DND-41 (cell line): ENCODE results near the gene TINAGL1.

Experiments
- ATAC-seq: fragments of 200-7000 bp; cut with Tn5 transposase; 3 replicates; pipeline ENCODE4 v1.9.1; 2021; ENCODE audit warnings: low read depth; ENCODE audit not compliant: insufficient read depth
- DNase-seq: peaks from one replicate; pipeline ENCODE4 v3.0.0-alpha.2; 2020
- H2AFZ ChIP-seq: 2 replicates; pipeline ENCODE4 v1.6.0; 2012; ENCODE audit warnings: low read depth, low read length
- H3K27ac ChIP-seq: 2 replicates; pipeline ENCODE4 v1.5.1; 2012; ENCODE audit warnings: low read length, inconsistent platforms
- H3K27me3 ChIP-seq: fragments of 200-600 bp; sonication (generic); 2 replicates; pipeline ENCODE4 v1.6.0; 2012; ENCODE audit warnings: low read length, mild to moderate bottlenecking, inconsistent platforms; ENCODE audit not compliant: insufficient read depth, poor library complexity
- H3K36me3 ChIP-seq: 2 replicates; pipeline ENCODE4 v1.5.1; 2012; ENCODE audit warnings: low read length, inconsistent platforms; ENCODE audit not compliant: insufficient read depth
- H3K4me1 ChIP-seq: 2 replicates; pipeline ENCODE4 v1.5.1; 2012; ENCODE audit warnings: mild to moderate bottlenecking, low read length; ENCODE audit not compliant: insufficient read depth
- H3K4me2 ChIP-seq: 2 replicates; pipeline ENCODE4 v1.6.0; 2012; ENCODE audit warnings: mild to moderate bottlenecking, moderate library complexity, low read length, inconsistent platforms; ENCODE audit not compliant: insufficient read depth
- H3K4me3 ChIP-seq, 2 experiments: fragments of 200-600 bp in 1 of 2; shearing (Covaris generic) in 1 of 2; 2 replicates each; pipeline ENCODE4 v1.5.1; 2012 to 2016; ENCODE audit warnings: inconsistent platforms in 2 of 2, low read length in 2 of 2, mild to moderate bottlenecking in 2 of 2, low read depth in 1 of 2, moderate library complexity in 1 of 2
- H3K79me2 ChIP-seq: 2 replicates; pipeline ENCODE4 v1.6.0; 2012; ENCODE audit warnings: low read length, inconsistent platforms; ENCODE audit not compliant: insufficient read depth
- H3K9ac ChIP-seq: 2 replicates; pipeline ENCODE4 v1.6.0; 2012; ENCODE audit warnings: low read depth, mild to moderate bottlenecking, inconsistent platforms, low read length, moderate library complexity
- H3K9me3 ChIP-seq: 2 replicates; pipeline ENCODE4 v1.5.1; 2012; ENCODE audit warnings: low read length, moderate library complexity, mild to moderate bottlenecking, inconsistent platforms; ENCODE audit not compliant: insufficient read depth, severe bottlenecking
- H4K20me1 ChIP-seq: 2 replicates; pipeline ENCODE4 v1.6.0; 2012; ENCODE audit warnings: low read length; ENCODE audit not compliant: insufficient read depth
- EZH2 ChIP-seq: IDR thresholded peaks from 3 replicates; pipeline ENCODE4 v1.6.1; 2012; ENCODE audit warnings: borderline replicate concordance, low read depth, mild to moderate bottlenecking, moderate library complexity, low read length, inconsistent platforms; ENCODE audit not compliant: severe bottlenecking
- TF ChIP-seq, protein P1 (sequence below): IDR thresholded peaks from 2 replicates; pipeline ENCODE4 v1.5.1; 2012; ENCODE audit warnings: borderline replicate concordance, low read length, moderate library complexity, mild to moderate bottlenecking; ENCODE audit not compliant: poor library complexity, severe bottlenecking; ENCODE audit errors: extremely low read depth

The TINAGL1 gene

GRCh38 chr1:31574749-31575368 lies 1.5 kb upstream of the TINAGL1 start:
- Histone ChIP-seq H3K27ac (no peak overlapping the region), H3K4me1 (no peaks in the 10 kb centered on the region), H3K9me3 (no peaks in the 10 kb centered on the region), H3K79me2 (no peaks in the 10 kb centered on the region), H3K9ac (no peak overlapping the region), H3K27me3 (no peaks in the 10 kb centered on the region), H3K36me3 (no peaks in the 10 kb centered on the region), H2AFZ (no peak overlapping the region), H3K4me3 (no peak overlapping the region), H3K4me2 (no peak overlapping the region), H4K20me1 (no peaks in the 10 kb centered on the region)
- no peak for ATAC-seq
- DNase-seq = no peak
- TF ChIP-seq, protein P1, sequence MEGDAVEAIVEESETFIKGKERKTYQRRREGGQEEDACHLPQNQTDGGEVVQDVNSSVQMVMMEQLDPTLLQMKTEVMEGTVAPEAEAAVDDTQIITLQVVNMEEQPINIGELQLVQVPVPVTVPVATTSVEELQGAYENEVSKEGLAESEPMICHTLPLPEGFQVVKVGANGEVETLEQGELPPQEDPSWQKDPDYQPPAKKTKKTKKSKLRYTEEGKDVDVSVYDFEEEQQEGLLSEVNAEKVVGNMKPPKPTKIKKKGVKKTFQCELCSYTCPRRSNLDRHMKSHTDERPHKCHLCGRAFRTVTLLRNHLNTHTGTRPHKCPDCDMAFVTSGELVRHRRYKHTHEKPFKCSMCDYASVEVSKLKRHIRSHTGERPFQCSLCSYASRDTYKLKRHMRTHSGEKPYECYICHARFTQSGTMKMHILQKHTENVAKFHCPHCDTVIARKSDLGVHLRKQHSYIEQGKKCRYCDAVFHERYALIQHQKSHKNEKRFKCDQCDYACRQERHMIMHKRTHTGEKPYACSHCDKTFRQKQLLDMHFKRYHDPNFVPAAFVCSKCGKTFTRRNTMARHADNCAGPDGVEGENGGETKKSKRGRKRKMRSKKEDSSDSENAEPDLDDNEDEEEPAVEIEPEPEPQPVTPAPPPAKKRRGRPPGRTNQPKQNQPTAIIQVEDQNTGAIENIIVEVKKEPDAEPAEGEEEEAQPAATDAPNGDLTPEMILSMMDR = no peak

- Histone ChIP-seq H3K4me1 (no peaks in the 10 kb centered on the region), H2AFZ (no peak overlapping the region), H3K36me3 (no peaks in the 10 kb centered on the region), H3K4me2 (no peak overlapping the region), H3K27ac (no peak overlapping the region), H3K9ac (no peak overlapping the region), H3K27me3 (no peaks in the 10 kb centered on the region), H3K4me3 (no peak overlapping the region), H3K9me3 (no peaks in the 10 kb centered on the region), H4K20me1 (no peaks in the 10 kb centered on the region), H3K79me2 (no peaks in the 10 kb centered on the region)
- TF ChIP-seq, protein P1 = no peak
- no peak for TF ChIP-seq EZH2
- DNase-seq = no peak
- ATAC-seq = no peak
These were observed 760 bp upstream of the TINAGL1 start for GRCh38 chr1:31575369-31576140.

DNA sequence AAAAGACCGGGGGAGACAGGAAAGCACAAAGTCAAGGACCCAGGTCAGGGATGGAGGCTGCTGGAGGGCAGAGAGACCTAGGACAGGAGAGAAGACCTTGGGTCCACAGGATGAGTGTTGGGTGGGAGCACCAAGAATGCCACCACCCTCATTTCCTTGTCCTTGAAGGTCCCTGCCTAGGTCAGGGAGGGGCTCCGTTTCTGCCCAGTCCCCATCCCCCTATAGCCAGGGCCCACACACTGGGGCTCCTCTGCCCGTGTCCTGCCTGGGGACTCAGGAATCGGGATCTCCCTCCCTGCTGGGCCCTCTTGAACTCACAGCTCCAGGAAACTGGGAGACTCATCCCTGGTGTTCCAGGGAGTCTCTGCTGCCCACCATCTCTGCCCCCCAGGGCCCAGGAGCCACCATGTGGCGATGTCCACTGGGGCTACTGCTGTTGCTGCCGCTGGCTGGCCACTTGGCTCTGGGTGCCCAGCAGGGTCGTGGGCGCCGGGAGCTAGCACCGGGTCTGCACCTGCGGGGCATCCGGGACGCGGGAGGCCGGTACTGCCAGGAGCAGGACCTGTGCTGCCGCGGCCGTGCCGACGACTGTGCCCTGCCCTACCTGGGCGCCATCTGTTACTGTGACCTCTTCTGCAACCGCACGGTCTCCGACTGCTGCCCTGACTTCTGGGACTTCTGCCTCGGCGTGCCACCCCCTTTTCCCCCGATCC lies 584 bp downstream of the TINAGL1 start:
- Histone ChIP-seq H3K4me1 (no peaks in the 10 kb centered on the region), H3K36me3 (no peaks in the 10 kb centered on the region), H2AFZ (no peak overlapping the region), H4K20me1 (no peaks in the 10 kb centered on the region), H3K27ac (no peak overlapping the region), H3K9ac (no peak overlapping the region), H3K79me2 (no peaks in the 10 kb centered on the region), H3K4me3 (no peak overlapping the region), H3K27me3 (no peaks in the 10 kb centered on the region), H3K4me2 (no peak overlapping the region), H3K9me3 (no peaks in the 10 kb centered on the region)
- ATAC-seq (no peak), DNase-seq (no peak)
- TF ChIP-seq EZH2 = no peak
- TF ChIP-seq, protein P1 = no peak
